Measurements from ENCODE around the gene LRRC4C.

GRCh38 chr11:40381481-40381880, 1078.0 kb downstream of the LRRC4C start:
- TF ChIP-seq POLR2AphosphoS5 (IDR thresholded peaks at IDR 0.05), result no peak
- TF ChIP-seq POLR2A (IDR thresholded peaks at IDR 0.05), result no peak
- TF ChIP-seq, protein P1, sequence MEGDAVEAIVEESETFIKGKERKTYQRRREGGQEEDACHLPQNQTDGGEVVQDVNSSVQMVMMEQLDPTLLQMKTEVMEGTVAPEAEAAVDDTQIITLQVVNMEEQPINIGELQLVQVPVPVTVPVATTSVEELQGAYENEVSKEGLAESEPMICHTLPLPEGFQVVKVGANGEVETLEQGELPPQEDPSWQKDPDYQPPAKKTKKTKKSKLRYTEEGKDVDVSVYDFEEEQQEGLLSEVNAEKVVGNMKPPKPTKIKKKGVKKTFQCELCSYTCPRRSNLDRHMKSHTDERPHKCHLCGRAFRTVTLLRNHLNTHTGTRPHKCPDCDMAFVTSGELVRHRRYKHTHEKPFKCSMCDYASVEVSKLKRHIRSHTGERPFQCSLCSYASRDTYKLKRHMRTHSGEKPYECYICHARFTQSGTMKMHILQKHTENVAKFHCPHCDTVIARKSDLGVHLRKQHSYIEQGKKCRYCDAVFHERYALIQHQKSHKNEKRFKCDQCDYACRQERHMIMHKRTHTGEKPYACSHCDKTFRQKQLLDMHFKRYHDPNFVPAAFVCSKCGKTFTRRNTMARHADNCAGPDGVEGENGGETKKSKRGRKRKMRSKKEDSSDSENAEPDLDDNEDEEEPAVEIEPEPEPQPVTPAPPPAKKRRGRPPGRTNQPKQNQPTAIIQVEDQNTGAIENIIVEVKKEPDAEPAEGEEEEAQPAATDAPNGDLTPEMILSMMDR (IDR thresholded peaks at IDR 0.05), result no peak
- TF ChIP-seq EP300 (IDR thresholded peaks at IDR 0.05), result no peak

Data from gastroesophageal sphincter (tissue), 3 donors.